CD8-positive, alpha-beta memory T cell (primary cell): ENCODE data around the gene SUDS3. TPM values are rescaled to one million over a fixed set of nuclear protein-coding genes. Genes with fewer than 3 reads are reported as not detected.

ENCODE experiments used
- CTCF ChIA-PET: fragments of 350-600 bp; sonication (Branson Sonifier 250); formaldehyde crosslinking; loops from one replicate; lab custom pipeline; 2021; ENCODE audit warnings: antibody characterized with exemption; lab: Charles Lee
- POLR2A ChIA-PET: fragments of 350-600 bp; sonication (Branson Sonifier 250); formaldehyde crosslinking; loops from one replicate; lab custom pipeline; 2021; ENCODE audit warnings: antibody characterized with exemption; lab: Charles Lee
- DNase-seq, 5 donors: peaks; one replicate each; pipeline versions ENCODE4 v3.0.0 to v3.0.0-alpha.2; 2020 to 2022; ENCODE audit warnings: mixed read lengths in 1 of 5
- H3K27ac ChIP-seq: one replicate; pipeline ENCODE4 v1.7.0; 2013; ENCODE audit warnings: low read depth, mild to moderate bottlenecking, low read length, moderate library complexity
- H3K27me3 ChIP-seq: 2 replicates; pipeline ENCODE4 v1.7.0; 2013; ENCODE audit warnings: low read length, mild to moderate bottlenecking; ENCODE audit not compliant: insufficient read depth, poor library complexity, severe bottlenecking
- H3K36me3 ChIP-seq: 2 replicates; pipeline ENCODE4 v1.7.0; 2013; ENCODE audit warnings: mild to moderate bottlenecking, low read length, moderate library complexity; ENCODE audit not compliant: insufficient read depth
- H3K4me1 ChIP-seq: 2 replicates; pipeline ENCODE4 v1.7.0; 2013; ENCODE audit warnings: mild to moderate bottlenecking, low read length, moderate library complexity; ENCODE audit not compliant: insufficient read depth
- H3K4me3 ChIP-seq: 2 replicates; pipeline ENCODE4 v1.7.0; 2013; ENCODE audit warnings: mild to moderate bottlenecking, low read length
- H3K9me3 ChIP-seq: 2 replicates; pipeline ENCODE4 v1.7.0; 2013; ENCODE audit warnings: mild to moderate bottlenecking, low read length
- H3K27ac Mint-ChIP-seq, 8 donors: one replicate each; pipeline ENCODE4 v1.8.0; 2020 to 2021; ENCODE audit warnings: mixed read lengths in 8 of 8, mild to moderate bottlenecking in 6 of 8, inconsistent platforms in 3 of 8, moderate library complexity in 3 of 8
- H3K27me3 Mint-ChIP-seq, 2 donors: one replicate each; pipeline ENCODE4 v1.8.0; 2020 to 2021; ENCODE audit warnings: mixed read lengths in 2 of 2, mild to moderate bottlenecking in 1 of 2, moderate library complexity in 1 of 2
- H3K36me3 Mint-ChIP-seq, 3 donors: one replicate each; pipeline ENCODE4 v1.8.0; 2020 to 2021; ENCODE audit warnings: mixed read lengths in 3 of 3, inconsistent platforms in 1 of 3, mild to moderate bottlenecking in 1 of 3
- H3K4me1 Mint-ChIP-seq, 3 donors: one replicate each; pipeline ENCODE4 v1.8.0; 2020 to 2021; ENCODE audit warnings: mixed read lengths in 3 of 3, inconsistent platforms in 1 of 3, mild to moderate bottlenecking in 1 of 3
- H3K4me3 Mint-ChIP-seq, 7 donors: one replicate each; pipeline ENCODE4 v1.8.0; 2020 to 2021; ENCODE audit warnings: mixed read lengths in 7 of 7, mild to moderate bottlenecking in 6 of 7, moderate library complexity in 4 of 7, inconsistent platforms in 2 of 7
- H3K9me3 Mint-ChIP-seq, 5 donors: one replicate each; pipeline ENCODE4 v1.8.0; 2020 to 2022; ENCODE audit warnings: mixed read lengths in 5 of 5, mild to moderate bottlenecking in 3 of 5, moderate library complexity in 2 of 5, inconsistent platforms in 1 of 5
- polyA plus RNA-seq: library from polyadenylated mRNA; unstranded; fragments of 300-500 nt; fragmentation: Illumina TruSeq; gene quantifications from one replicate; pipeline ENCODE4 v1.2.3, GENCODE V29; 2021
- total RNA-seq, 2 experiments: library from RNA; stranded (reverse); gene quantifications; one replicate each; pipeline ENCODE4 v1.2.3, GENCODE V29; 2021

The SUDS3 gene
- total and polyA plus RNA-seq, 3 experiments from 2014 or later = 16.2 to 25.1 (median 23.8) TPM

- Histone ChIP-seq H3K9me3 (no peaks in the 10 kb centered on the region), H3K27ac (no peak overlapping the region), H3K4me3 (no peak overlapping the region), H3K36me3 (no peaks in the 10 kb centered on the region), H3K4me1 (no peaks in the 10 kb centered on the region), H3K27me3 (no peaks in the 10 kb centered on the region)
- peaks cover 9 to 11% of the 10 kb centered on the region in 2 donors for H3K27me3 Mint-ChIP-seq
- H3K4me1 Mint-ChIP-seq = no peaks in the 10 kb centered on the region
- no peak overlapping the region for H3K4me3 Mint-ChIP-seq
- ChIA-PET CTCF (no interaction called here), POLR2A (no interaction called here)
- no peak overlapping the region for H3K27ac Mint-ChIP-seq
- peaks cover 4 to 11% (median 7%) of the 10 kb centered on the region in 5 donors for H3K9me3 Mint-ChIP-seq
- no peaks in the 10 kb centered on the region for H3K36me3 Mint-ChIP-seq
- no peak for DNase-seq
Measured at GRCh38 chr12:118463677-118464076, 87.3 kb downstream of the SUDS3 start.

- Histone ChIP-seq H3K27me3 (no peaks in the 10 kb centered on the region), H3K27ac (no peak overlapping the region), H3K4me1 (no peaks in the 10 kb centered on the region), H3K36me3 (no peaks in the 10 kb centered on the region), H3K4me3 (no peak overlapping the region), H3K9me3 (no peaks in the 10 kb centered on the region)
- H3K4me1 Mint-ChIP-seq = no peaks in the 10 kb centered on the region
- H3K27ac Mint-ChIP-seq = no peak overlapping the region
- CTCF ChIA-PET = no interaction called here
- peaks cover 8 to 10% of the 10 kb centered on the region in 2 donors for H3K27me3 Mint-ChIP-seq
- no peak overlapping the region for H3K4me3 Mint-ChIP-seq
- no peaks in the 10 kb centered on the region for H3K36me3 Mint-ChIP-seq
- POLR2A ChIA-PET = no interaction called here
- H3K9me3 Mint-ChIP-seq = peaks cover 1 to 6% (median 4%) of the 10 kb centered on the region in 5 donors
- no peak for DNase-seq
Measured at GRCh38 chr12:118465706-118466105, 89.4 kb downstream of the SUDS3 start.

Other genes starting within 250 kb of the SUDS3 start
- 100 to 1,000 TPM; 140 to 142 TPM for gene PEBP1, start 240.4 kb upstream of the SUDS3 start, total RNA-seq
- gene PEBP1, start 240.4 kb upstream of the SUDS3 start, polyA plus RNA-seq = 317 TPM
- gene TAOK3, start 3.6 kb upstream of the SUDS3 start, total RNA-seq = 10 to 100 TPM; 52.5 to 53.0 TPM
- 129 TPM for gene TAOK3, start 3.6 kb upstream of the SUDS3 start, polyA plus RNA-seq